GM19035 (cell line): Measurements from ENCODE around the gene CST3.
"Not testable (repeated sequence)": the region's sequence is repeated elsewhere in the genome, so short reads cannot be mapped to it uniquely, and the experiment has no call there.

Source experiments
- ATAC-seq: cut with Tn5 transposase; IDR thresholded peaks from one replicate; pipeline ENCODE4 v1.9.1; 2021; ENCODE audit not compliant: unreplicated experiment

Gene CST3

GRCh38 chr20:23637282-23638221 lies at the start of gene CST3:
CST3 (minus strand) TSS chr20:23637955; CDS start chr20:23637862, 93 bp downstream.
- peak; percentile 65 for ATAC-seq

DNA sequence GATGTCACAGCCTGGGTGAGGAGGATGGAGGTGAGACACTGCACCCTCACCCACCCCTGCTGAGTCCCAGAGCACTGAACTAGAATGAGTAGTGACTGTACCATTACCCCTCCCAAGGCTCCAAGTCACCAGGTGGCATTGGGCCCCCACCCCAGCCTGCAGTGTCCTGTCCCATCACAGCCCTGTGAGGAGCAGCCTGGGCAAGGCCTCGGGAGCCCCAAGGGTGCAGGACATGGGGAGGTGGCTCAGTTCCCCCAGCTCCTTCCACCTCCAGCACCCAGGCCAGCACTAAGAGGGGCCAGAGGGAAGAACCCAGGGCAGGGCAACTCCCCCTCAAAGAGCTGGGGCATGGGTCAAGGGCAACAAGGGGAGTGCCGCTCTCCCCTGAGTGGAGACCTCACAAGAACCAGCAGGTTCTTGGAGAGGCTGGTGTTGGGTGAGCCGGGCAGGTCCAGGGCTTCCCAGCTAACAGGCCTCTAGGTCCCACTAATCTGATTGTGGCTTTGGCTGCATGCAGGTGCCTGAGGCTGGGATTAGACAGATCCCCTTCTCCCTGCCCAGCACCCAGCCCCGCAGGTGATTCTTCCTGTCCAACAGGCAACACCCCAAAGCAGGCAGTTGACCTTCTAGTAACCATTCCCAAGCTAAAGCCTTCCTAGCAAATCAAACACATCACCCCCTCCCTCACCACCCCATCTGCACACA lies 48.4 kb upstream of the CST3 start:
- no peak for ATAC-seq

DNA sequence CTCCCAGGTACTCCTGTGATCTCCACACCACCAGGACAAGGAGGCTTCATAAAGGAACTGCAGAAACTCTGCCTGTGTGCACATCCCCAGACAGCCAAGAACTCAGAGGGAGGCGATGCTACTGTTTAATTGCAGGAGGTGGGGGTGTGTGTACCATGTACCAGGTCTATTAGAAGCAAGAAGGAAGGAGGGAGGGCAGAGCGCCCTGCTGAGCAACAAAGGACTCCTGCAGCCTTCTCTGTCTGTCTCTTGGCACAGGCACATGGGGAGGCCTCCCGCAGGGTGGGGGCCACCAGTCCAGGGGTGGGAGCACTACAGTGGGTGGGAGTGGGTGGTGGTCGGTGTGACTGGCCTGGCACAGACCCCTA lies 47.8 kb upstream of the CST3 start:
- ATAC-seq: not testable (repeated sequence)

GRCh38 chr20:23684261-23684660 lies 46.5 kb upstream of the CST3 start:
- ATAC-seq: no peak

GRCh38 chr20:23683807-23684206 lies 46.1 kb upstream of the CST3 start:
- ATAC-seq: no peak

DNA sequence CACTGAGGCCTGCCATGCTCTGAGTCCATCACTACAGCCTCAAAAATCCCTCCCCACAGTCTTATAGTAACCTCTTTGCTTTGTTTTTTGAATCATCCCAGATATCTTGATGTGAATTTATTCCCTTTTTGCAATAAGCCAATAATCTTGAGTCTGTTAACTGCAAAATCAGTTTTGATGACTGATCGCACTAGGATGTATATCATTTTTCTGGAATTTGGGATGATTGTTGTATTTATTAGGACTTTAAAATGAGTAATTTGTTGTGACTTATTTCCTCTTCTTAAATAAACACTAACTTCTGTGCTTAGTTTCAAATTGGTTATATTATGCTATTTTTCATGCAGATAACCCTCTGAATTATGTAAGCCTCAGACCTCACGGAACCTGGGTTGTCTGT lies 45.5 kb upstream of the CST3 start:
- no peak for ATAC-seq

DNA sequence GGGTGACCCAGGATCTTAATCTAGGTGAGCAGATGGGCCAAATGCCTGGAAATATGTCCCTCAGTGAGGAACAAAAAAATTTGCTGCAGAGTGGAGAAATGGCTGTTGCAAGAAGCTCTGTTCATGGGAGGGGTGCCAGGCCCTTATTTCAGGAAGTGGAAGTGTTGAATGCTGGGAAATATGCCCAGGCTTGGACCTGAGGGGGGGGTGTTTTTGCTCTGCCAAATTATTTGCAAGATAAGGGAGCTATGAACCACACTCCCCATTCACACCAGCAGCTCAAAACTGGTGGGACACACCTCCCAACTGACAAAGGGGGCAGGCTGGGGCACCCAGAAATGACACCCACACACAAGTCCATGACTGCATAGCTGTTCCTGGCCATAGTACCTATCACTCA lies 42.4 kb upstream of the CST3 start:
- ATAC-seq: no peak

DNA sequence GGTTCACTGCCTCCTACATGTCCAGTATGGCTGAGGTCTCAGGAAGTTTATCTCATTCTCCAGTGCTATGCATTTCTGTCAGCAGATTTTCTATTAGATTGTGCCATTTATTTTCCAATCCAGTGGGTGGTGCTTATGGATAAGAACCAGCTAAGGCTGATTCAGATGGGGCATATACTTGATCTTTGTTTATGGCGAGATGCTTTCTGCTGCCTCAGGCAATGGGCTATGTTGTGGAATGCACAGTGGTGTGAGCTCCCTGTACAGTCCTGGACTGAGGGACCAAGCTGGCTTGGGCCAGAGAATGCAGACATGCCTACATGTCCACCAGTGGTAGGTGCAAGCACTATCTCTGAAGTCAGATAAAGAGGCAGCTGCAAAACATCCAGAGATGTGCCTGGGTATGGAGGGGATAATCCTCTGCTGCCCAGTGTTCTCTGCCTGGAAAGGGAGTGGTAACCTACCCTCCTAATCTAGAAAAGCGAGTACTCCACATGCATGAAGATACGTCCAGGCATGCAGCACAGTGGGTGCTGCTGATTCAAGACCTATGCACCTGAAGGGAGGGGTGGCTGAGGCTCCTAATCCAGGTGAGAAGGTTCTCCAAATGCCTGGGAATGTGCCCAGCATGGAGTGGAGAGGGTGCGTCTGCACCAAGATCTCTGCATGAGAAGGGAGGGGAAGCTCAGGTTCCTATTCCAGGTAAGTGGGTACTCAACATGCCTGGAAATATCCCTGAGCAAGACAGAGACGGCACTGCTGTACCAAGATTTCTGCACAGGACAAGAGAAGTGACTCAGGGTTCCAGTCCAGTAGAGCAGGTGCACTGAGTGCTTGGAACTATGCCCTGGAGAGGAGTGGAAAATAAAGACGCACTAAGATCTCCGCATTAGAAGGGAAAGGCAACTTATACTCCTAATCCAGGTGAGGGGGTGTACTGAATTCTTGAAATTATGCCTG lies 41.7 kb upstream of the CST3 start:
- ATAC-seq: no peak

GRCh38 chr20:23673209-23673608 lies 35.5 kb upstream of the CST3 start:
- ATAC-seq: no peak

DNA sequence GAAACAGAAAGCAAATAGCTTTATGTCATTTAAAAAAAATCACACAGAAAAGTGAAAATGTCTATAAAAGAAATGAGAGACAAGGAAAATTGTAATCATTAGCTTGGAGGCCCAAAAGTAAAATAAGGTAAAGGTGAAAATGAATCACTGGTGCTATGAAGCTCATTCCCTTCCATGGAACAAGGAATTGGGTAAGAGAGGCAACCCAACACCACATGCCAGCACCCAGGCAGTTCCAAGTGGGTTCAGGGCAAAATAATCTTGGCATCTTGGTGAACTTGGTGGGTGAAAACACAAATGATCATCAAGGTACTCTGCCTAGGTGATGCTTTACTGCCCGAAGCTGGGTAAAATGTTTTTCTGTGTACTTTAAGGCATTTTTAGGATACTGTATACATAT lies 34.4 kb upstream of the CST3 start:
- ATAC-seq: no peak

DNA sequence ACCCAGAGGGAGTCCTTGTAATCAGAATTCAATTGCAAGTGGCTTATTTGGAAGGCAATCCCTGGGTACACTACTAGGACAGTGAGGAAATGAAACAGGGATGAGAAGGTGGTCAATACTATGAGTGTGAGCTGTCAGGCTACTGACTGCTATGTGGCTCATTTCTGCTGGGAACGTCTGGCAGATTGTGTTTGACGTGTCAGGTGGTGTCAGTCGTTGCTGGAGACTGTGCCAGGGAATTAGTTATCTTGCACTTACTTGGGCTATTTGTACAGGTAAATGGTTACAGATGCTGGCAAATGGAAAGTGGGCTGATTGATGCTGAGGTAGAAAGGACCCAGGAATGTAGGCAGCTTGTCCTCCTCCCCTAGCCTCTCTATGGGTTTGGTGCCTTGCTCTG lies 33.7 kb upstream of the CST3 start:
- no peak for ATAC-seq

- no peak for ATAC-seq
Measured at GRCh38 chr20:23670361-23670760, 32.6 kb upstream of the CST3 start.

GRCh38 chr20:23669866-23670265 lies 32.1 kb upstream of the CST3 start:
- ATAC-seq: no peak

- ATAC-seq: no peak
Measured at GRCh38 chr20:23669327-23669726, 31.6 kb upstream of the CST3 start.

GRCh38 chr20:23668477-23668951 lies 30.8 kb upstream of the CST3 start:
- ATAC-seq: peak; percentile 73

DNA sequence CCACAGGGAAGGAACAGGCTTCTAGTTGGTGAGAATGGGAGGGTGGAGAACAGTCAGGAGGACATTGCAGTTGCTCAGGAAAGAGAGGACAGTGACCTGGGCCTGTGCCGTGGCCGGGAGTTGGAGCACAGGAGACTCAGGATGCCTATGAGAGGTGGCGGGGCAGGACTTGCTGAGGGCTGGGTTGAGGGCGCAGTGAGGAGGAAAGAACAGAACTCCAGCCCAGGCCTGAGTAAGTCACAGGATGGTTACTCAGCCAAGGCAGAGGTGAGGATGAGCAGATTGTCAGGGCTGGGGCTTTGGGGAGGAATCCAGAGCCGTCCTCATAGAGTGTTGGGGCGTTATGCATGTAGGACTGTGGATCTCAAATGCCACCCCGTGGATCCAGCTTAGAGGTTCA lies 29.9 kb upstream of the CST3 start:
- ATAC-seq: no peak

DNA sequence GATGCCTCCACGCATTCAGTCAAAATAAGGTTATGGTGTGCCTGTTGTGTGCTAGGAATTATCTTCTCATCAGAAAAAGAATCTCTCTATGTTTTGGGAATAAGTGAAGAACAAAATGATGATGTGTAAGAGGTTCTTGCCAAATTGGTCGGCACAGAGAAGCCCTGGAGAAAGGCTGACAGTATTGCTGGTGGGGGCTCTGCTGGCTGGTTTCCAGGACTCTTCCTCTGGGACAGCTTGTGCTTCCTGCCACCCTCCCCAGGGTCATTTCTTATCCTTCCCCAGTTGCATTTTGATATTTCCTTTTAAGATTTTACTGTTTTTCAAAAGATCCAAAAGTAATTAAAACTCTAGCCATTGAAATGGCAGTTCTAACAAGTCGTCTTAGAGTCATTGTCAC lies 28.9 kb upstream of the CST3 start:
- no peak for ATAC-seq

- no peak for ATAC-seq
Measured at GRCh38 chr20:23666189-23666588, 28.4 kb upstream of the CST3 start.

GRCh38 chr20:23664954-23665353 lies 27.2 kb upstream of the CST3 start:
- no peak for ATAC-seq

DNA sequence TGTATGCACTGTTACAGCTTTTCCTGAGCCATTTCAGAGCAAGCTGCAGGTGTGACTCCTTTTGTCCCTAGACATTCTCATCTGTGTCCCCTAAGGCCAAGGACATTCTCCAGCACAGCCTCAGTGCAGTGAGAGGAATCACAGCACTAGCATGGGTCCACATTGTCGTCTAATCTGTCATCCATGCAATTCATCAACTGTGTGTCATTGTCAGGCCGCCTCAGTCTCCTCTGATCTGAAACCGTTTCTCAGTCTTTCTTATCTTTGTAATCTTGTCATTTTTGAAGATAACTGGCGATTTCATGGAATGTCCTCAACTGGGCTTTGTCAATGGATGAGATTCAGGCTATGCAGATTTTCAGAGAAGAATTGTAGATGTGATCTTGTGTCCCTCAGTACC lies 26.3 kb upstream of the CST3 start:
- not testable (repeated sequence) for ATAC-seq

GRCh38 chr20:23663180-23663579 lies 25.4 kb upstream of the CST3 start:
- no peak for ATAC-seq
